DOHH2 (cell line): Measurements from ENCODE around the gene SLC48A1.

Experiments used
- CTCF ChIP-seq: fragments of 200-600 bp; sonication (generic); IDR thresholded peaks from one replicate; pipeline ENCODE4 v1.5.1; 2014; ENCODE audit warnings: antibody characterized with exemption, mild to moderate bottlenecking, low read depth, low read length; ENCODE audit not compliant: poor library complexity, severe bottlenecking
- EZH2phosphoT487 ChIP-seq: fragments of 200-600 bp; sonication (generic); IDR thresholded peaks from 2 replicates; pipeline ENCODE4 v1.6.1; 2017; ENCODE audit warnings: borderline replicate concordance, mild to moderate bottlenecking, antibody characterized with exemption, low read length, moderate library complexity, mixed read lengths

GRCh38 chr12:47805417-47805816, 32.4 kb downstream of the SLC48A1 start:
- no peak for TF ChIP-seq CTCF
- TF ChIP-seq EZH2phosphoT487: no peak
